Stomach (tissue), 9 donors: ENCODE results near the gene TPD52L1. TPM values are rescaled to one million over a fixed set of nuclear protein-coding genes. Genes with fewer than 3 reads are reported as not detected.

Source experiments
- DNase-seq, 2 donors: peaks; one replicate each; pipeline versions ENCODE4 v3.0.0 to v3.0.0-alpha.2; 2013 to 2019
- H3K27ac ChIP-seq, 5 donors: fragments of 200-600 bp in 4 of 5; sonication (generic) in 4 of 5; one replicate each; pipeline ENCODE4 v1.5.1; 2013 to 2019; ENCODE audit warnings: mild to moderate bottlenecking in 1 of 5, moderate library complexity in 1 of 5
- H3K27me3 ChIP-seq, 3 donors: fragments of 200-600 bp; sonication (generic); one replicate each; pipeline ENCODE4 v1.5.1; 2017 to 2019; ENCODE audit warnings: mixed run types in 1 of 3
- H3K36me3 ChIP-seq, 4 donors: fragments of 200-600 bp; sonication (generic); 1 replicate in 3 of 4; 2 replicates in 1 of 4; pipeline ENCODE4 v1.5.1; 2016 to 2019
- H3K4me1 ChIP-seq, 4 donors: fragments of 200-600 bp; sonication (generic); one replicate each; pipeline ENCODE4 v1.5.1; 2016 to 2019
- H3K4me3 ChIP-seq, 4 donors: fragments of 200-600 bp; sonication (generic) in 3 of 4; one replicate each; pipeline ENCODE4 v1.5.1; 2016 to 2019; ENCODE audit warnings: mild to moderate bottlenecking in 1 of 4
- H3K9me3 ChIP-seq, 4 donors: fragments of 200-600 bp; sonication (generic); one replicate each; pipeline ENCODE4 v1.5.1; 2016 to 2019
- CTCF ChIP-seq, 7 experiments: fragments of 450-650 bp in 4 of 7; fragments of 200-600 bp in 3 of 7; sonication (generic) in 3 of 7; IDR thresholded peaks; one replicate each; pipeline ENCODE4 v1.5.1; 2016 to 2019; ENCODE audit warnings: antibody characterized with exemption in 7 of 7, control low read depth in 2 of 7, mild to moderate bottlenecking in 1 of 7
- EP300 ChIP-seq: sonication (generic); formaldehyde crosslinking; IDR thresholded peaks from one replicate; pipeline ENCODE4 v1.6.1; 2017; ENCODE audit warnings: antibody characterized with exemption
- POLR2A ChIP-seq, 4 donors: fragments of 450-650 bp; IDR thresholded peaks; one replicate each; pipeline ENCODE4 v1.6.1; 2016; ENCODE audit warnings: antibody characterized with exemption in 4 of 4, control low read depth in 2 of 4, mild to moderate bottlenecking in 1 of 4, moderate library complexity in 1 of 4
- POLR2AphosphoS5 ChIP-seq, 3 donors: sonication (generic); formaldehyde crosslinking; IDR thresholded peaks; one replicate each; pipeline ENCODE4 v1.6.1; 2016; ENCODE audit warnings: antibody characterized with exemption in 3 of 3
- WGBS, 5 donors: extraction: QIAGEN DNeasy Blood & Tissue Kit in 3 of 5; methylation state at CpG; one replicate each; pipeline versions ENCODE4 v1.1.5 to v1.1.7; 2013 to 2018; 5-methylcytosine and 5-hydroxymethylcytosine counted together
- intact Hi-C: fragments of 100-400 bp; cut with DNase I; formaldehyde crosslinking; loops from one replicate; pipeline ENCODE4 v1.15.1; 2023; ENCODE audit warnings: low total_unique reads
- polyA plus RNA-seq, 3 donors: library from polyadenylated mRNA; stranded (reverse); fragments of 200-250 nt; gene quantifications; one replicate each; pipeline ENCODE4 v1.2.3, GENCODE V29; 2013
- total RNA-seq, 5 donors: library from RNA; depleted of rRNA; stranded (reverse); fragments of >200 nt; gene quantifications; one replicate each; pipeline versions ENCODE4 v1.1.0 to v1.2.3, GENCODE V29; 2014 to 2016
- donor health status: healthy with polysubstance abuse.
- donor health status: Bipolar disorder and iron deficiency.
- donor health status: healthy.

The TPD52L1 gene
- total and polyA plus RNA-seq, 8 donors = 14.8 to 102 (median 78.9) TPM

- H3K27ac ChIP-seq = no peak overlapping the region
- no peak for DNase-seq
- 45 to 75% (median 71%) methylated on average over 1 of the region's 1 CpG for WGBS, 5 donors
- TF ChIP-seq POLR2AphosphoS5 (IDR thresholded peaks at IDR 0.05) (no peak), CTCF (IDR thresholded peaks at IDR 0.05) (no peak), EP300 (no peak), POLR2A (IDR thresholded peaks at IDR 0.05) (no peak)
- H3K4me1 ChIP-seq = peaks cover 0 to 7% (median 3%) of the 10 kb centered on the region in 4 donors
- H3K36me3 ChIP-seq = no peaks in the 10 kb centered on the region
- H3K27me3 ChIP-seq = no peaks in the 10 kb centered on the region
- H3K4me3 ChIP-seq = no peak overlapping the region
- H3K9me3 ChIP-seq = no peaks in the 10 kb centered on the region
- intact Hi-C loops = no loop called here
These were observed 54.4 kb downstream of the TPD52L1 start for GRCh38 chr6:125207956-125208355.

- intact Hi-C loops = no loop called here
These were observed 55.2 kb downstream of the TPD52L1 start for GRCh38 chr6:125208625-125209249.

GRCh38 chr6:125210667-125211066 is 57.1 kb downstream of the TPD52L1 start:
- intact Hi-C loops = no loop called here
- no peak overlapping the region for H3K4me3 ChIP-seq
- whole genome bisulfite sequencing, 5 donors = 93 to 98% (median 97%) methylated on average over 3 of the region's 3 CpGs
- H3K27ac ChIP-seq = no peak overlapping the region
- H3K36me3 ChIP-seq = no peaks in the 10 kb centered on the region
- H3K9me3 ChIP-seq = no peaks in the 10 kb centered on the region
- H3K27me3 ChIP-seq = no peaks in the 10 kb centered on the region
- peaks cover 0 to 6% (median 0%) of the 10 kb centered on the region in 4 donors for H3K4me1 ChIP-seq
- TF ChIP-seq POLR2A (IDR thresholded peaks at IDR 0.05) = no peak
- no peak for DNase-seq

More at GRCh38 chr6:125208625-125209249, 55.2 kb downstream of the TPD52L1 start:
- no peak overlapping the region for H3K4me3 ChIP-seq
- no peak for TF ChIP-seq POLR2A (IDR thresholded peaks at IDR 0.05)
- no peak for TF ChIP-seq POLR2AphosphoS5 (IDR thresholded peaks at IDR 0.05)
- no peak for TF ChIP-seq CTCF (IDR thresholded peaks at IDR 0.05)
- TF ChIP-seq EP300 = no peak
- 76 to 91% (median 86%) methylated on average over 5 of the region's 5 CpGs for WGBS, 5 donors
- no peak for DNase-seq
- H3K36me3 ChIP-seq = no peaks in the 10 kb centered on the region
- H3K9me3 ChIP-seq = no peaks in the 10 kb centered on the region
- no peaks in the 10 kb centered on the region for H3K27me3 ChIP-seq
- H3K4me1 ChIP-seq = peaks cover 0 to 6% (median 0%) of the 10 kb centered on the region in 4 donors
- no peak overlapping the region for H3K27ac ChIP-seq

GRCh38 chr6:125211352-125211751 is 57.8 kb downstream of the TPD52L1 start:
- no peaks in the 10 kb centered on the region for H3K27me3 ChIP-seq
- H3K9me3 ChIP-seq = no peaks in the 10 kb centered on the region

More at GRCh38 chr6:125211352-125211751, 57.8 kb downstream of the TPD52L1 start:
- DNase-seq = no peak
- WGBS, 5 donors = 92 to 95% (median 94%) methylated on average over 6 of the region's 6 CpGs
- intact Hi-C loops = no loop called here
- Histone ChIP-seq H3K4me1 (peaks cover 0 to 6% (median 0%) of the 10 kb centered on the region in 4 donors), H3K36me3 (no peaks in the 10 kb centered on the region), H3K4me3 (no peak overlapping the region), H3K27ac (no peak overlapping the region)
- no peak for TF ChIP-seq POLR2A (IDR thresholded peaks at IDR 0.05)
- no peak for TF ChIP-seq EP300
- TF ChIP-seq POLR2AphosphoS5 (IDR thresholded peaks at IDR 0.05) = no peak
- no peak for TF ChIP-seq CTCF (IDR thresholded peaks at IDR 0.05)
